ENCODE results near the gene PLXNB3. TPM values are rescaled to one million over a fixed set of nuclear protein-coding genes. Genes with fewer than 3 reads are reported as not detected.
"Not testable (repeated sequence)": the region's sequence is repeated elsewhere in the genome, so short reads cannot be mapped to it uniquely, and the experiment has no call there.

PLXNB3 gene
- total RNA-seq, 2 experiments from 2014 or later: 0.83 to 1.4 TPM

- DNase-seq (no peak), ATAC-seq (no peak)
- Mint-ChIP-seq H3K27me3 (ENCODE audit: low read depth) (peaks cover 2% of the 10 kb centered on the region), H3K4me3 (no peak overlapping the region), H3K9me3 (ENCODE audit: insufficient read depth) (no peaks in the 10 kb centered on the region), H3K27ac (no peak overlapping the region), H3K4me1 (ENCODE audit: low read depth) (peaks cover 23% of the 10 kb centered on the region), H3K36me3 (ENCODE audit: low read depth) (peaks cover 6% of the 10 kb centered on the region)
- POLR2A ChIA-PET: no interaction called here
- CTCF ChIA-PET: interaction anchor here (0.9 kb wide), 1 partner anchor 17 kb away, joined by 4 read pairs; no protein-coding TSS in a partner anchor
Observed at GRCh38 chrX:153744210-153745066, 19.6 kb upstream of the PLXNB3 start.

- H3K4me1 Mint-ChIP-seq (ENCODE audit: low read depth): peaks cover 17% of the 10 kb centered on the region
- H3K27me3 Mint-ChIP-seq (ENCODE audit: low read depth); H3K9me3 Mint-ChIP-seq (ENCODE audit: insufficient read depth); H3K27ac Mint-ChIP-seq; CTCF ChIA-PET; ATAC-seq; POLR2A ChIA-PET; H3K36me3 Mint-ChIP-seq (ENCODE audit: low read depth); H3K4me3 Mint-ChIP-seq; DNase-seq: not testable (repeated sequence)
Observed at GRCh38 chrX:153745067-153745433, 19.0 kb upstream of the PLXNB3 start.

- Mint-ChIP-seq H3K9me3 (ENCODE audit: insufficient read depth) (no peaks in the 10 kb centered on the region), H3K4me1 (ENCODE audit: low read depth) (peaks cover 5% of the 10 kb centered on the region), H3K36me3 (ENCODE audit: low read depth) (peaks cover 2% of the 10 kb centered on the region), H3K27me3 (ENCODE audit: low read depth) (peaks cover 10% of the 10 kb centered on the region), H3K4me3 (no peak overlapping the region), H3K27ac (no peak overlapping the region)
- no peak for DNase-seq
- CTCF ChIA-PET: no interaction called here
- no peak for ATAC-seq
- POLR2A ChIA-PET: no interaction called here
Observed at GRCh38 chrX:153746359-153746758, 17.7 kb upstream of the PLXNB3 start.

GRCh38 chrX:153746991-153747390 is 17.1 kb upstream of the PLXNB3 start:
- POLR2A ChIA-PET; CTCF ChIA-PET; H3K4me1 Mint-ChIP-seq (ENCODE audit: low read depth); H3K27ac Mint-ChIP-seq; H3K9me3 Mint-ChIP-seq (ENCODE audit: insufficient read depth); H3K36me3 Mint-ChIP-seq (ENCODE audit: low read depth); DNase-seq; ATAC-seq; H3K4me3 Mint-ChIP-seq: not testable (repeated sequence)
- H3K27me3 Mint-ChIP-seq (ENCODE audit: low read depth): peaks cover 10% of the 10 kb centered on the region

GRCh38 chrX:153749017-153749416 is 15.0 kb upstream of the PLXNB3 start:
- H3K4me3 Mint-ChIP-seq; H3K36me3 Mint-ChIP-seq (ENCODE audit: low read depth); H3K9me3 Mint-ChIP-seq (ENCODE audit: insufficient read depth); CTCF ChIA-PET; DNase-seq; ATAC-seq; H3K27ac Mint-ChIP-seq; POLR2A ChIA-PET; H3K4me1 Mint-ChIP-seq (ENCODE audit: low read depth): not testable (repeated sequence)
- peaks cover 10% of the 10 kb centered on the region for H3K27me3 Mint-ChIP-seq (ENCODE audit: low read depth)

- POLR2A ChIA-PET: no interaction called here
- ATAC-seq (no peak), DNase-seq (no peak)
- Mint-ChIP-seq H3K27ac (no peak overlapping the region), H3K4me3 (no peak overlapping the region), H3K4me1 (ENCODE audit: low read depth) (no peaks in the 10 kb centered on the region), H3K27me3 (ENCODE audit: low read depth) (peaks cover 10% of the 10 kb centered on the region), H3K9me3 (ENCODE audit: insufficient read depth) (no peaks in the 10 kb centered on the region), H3K36me3 (ENCODE audit: low read depth) (no peaks in the 10 kb centered on the region)
- CTCF ChIA-PET: no interaction called here
Observed at GRCh38 chrX:153750127-153750774, 13.8 kb upstream of the PLXNB3 start.

GRCh38 chrX:153755136-153755535 is 8.9 kb upstream of the PLXNB3 start:
- Mint-ChIP-seq H3K27ac (no peak overlapping the region), H3K4me1 (ENCODE audit: low read depth) (no peaks in the 10 kb centered on the region), H3K4me3 (no peak overlapping the region), H3K27me3 (ENCODE audit: low read depth) (peaks cover 10% of the 10 kb centered on the region), H3K9me3 (ENCODE audit: insufficient read depth) (no peaks in the 10 kb centered on the region), H3K36me3 (ENCODE audit: low read depth) (no peaks in the 10 kb centered on the region)
- POLR2A ChIA-PET: no interaction called here
- no peak for ATAC-seq
- CTCF ChIA-PET: interaction anchor here (1.0 kb wide), 1 partner anchor 195 kb away, joined by 3 read pairs; no protein-coding TSS in a partner anchor
- no peak for DNase-seq

GRCh38 chrX:153761863-153762262 is 2.2 kb upstream of the PLXNB3 start:
- no peak overlapping the region for H3K27ac Mint-ChIP-seq
- no peaks in the 10 kb centered on the region for H3K36me3 Mint-ChIP-seq (ENCODE audit: low read depth)
- no peak for ATAC-seq
- no peaks in the 10 kb centered on the region for H3K9me3 Mint-ChIP-seq (ENCODE audit: insufficient read depth)
- CTCF ChIA-PET: no interaction called here
- peaks cover 4% of the 10 kb centered on the region for H3K27me3 Mint-ChIP-seq (ENCODE audit: low read depth)
- H3K4me3 Mint-ChIP-seq: no peak overlapping the region
- POLR2A ChIA-PET: no interaction called here
- peaks cover 15% of the 10 kb centered on the region for H3K4me1 Mint-ChIP-seq (ENCODE audit: low read depth)
- DNase-seq: no peak

GRCh38 chrX:153762626-153763173 is 1.3 kb upstream of the PLXNB3 start:
- peaks cover under 1% of the 10 kb centered on the region for H3K27me3 Mint-ChIP-seq (ENCODE audit: low read depth)
- H3K4me3 Mint-ChIP-seq: no peak overlapping the region
- H3K36me3 Mint-ChIP-seq (ENCODE audit: low read depth): no peaks in the 10 kb centered on the region
- DNase-seq (no peak), ATAC-seq (no peak)
- no peaks in the 10 kb centered on the region for H3K9me3 Mint-ChIP-seq (ENCODE audit: insufficient read depth)
- ChIA-PET CTCF (interaction anchor here (1.0 to 1.4 kb wide), 2 partner anchors 9 to 206 kb away, joined by 3 read pairs; no protein-coding TSS in a partner anchor), POLR2A (interaction anchor here (0.8 kb wide), 1 partner anchor 150 kb away, joined by 4 read pairs; no protein-coding TSS in a partner anchor)
- H3K4me1 Mint-ChIP-seq (ENCODE audit: low read depth): peaks cover 16% of the 10 kb centered on the region
- no peak overlapping the region for H3K27ac Mint-ChIP-seq

GRCh38 chrX:153763298-153763932 is 634 bp upstream of the PLXNB3 start:
- DNase-seq (no peak), ATAC-seq (no peak)
- no peaks in the 10 kb centered on the region for H3K36me3 Mint-ChIP-seq (ENCODE audit: low read depth)
- no peaks in the 10 kb centered on the region for H3K9me3 Mint-ChIP-seq (ENCODE audit: insufficient read depth)
- no peak overlapping the region for H3K4me3 Mint-ChIP-seq
- H3K27me3 Mint-ChIP-seq (ENCODE audit: low read depth): no peaks in the 10 kb centered on the region
- CTCF ChIA-PET: interaction anchor here (0.7 to 1.4 kb wide), 8 partner anchors 10 to 205 kb away, joined by 3 to 4 read pairs (median 3); no protein-coding TSS in a partner anchor
- peaks cover 22% of the 10 kb centered on the region for H3K4me1 Mint-ChIP-seq (ENCODE audit: low read depth)
- POLR2A ChIA-PET: interaction anchor here (0.8 kb wide), 1 partner anchor 149 kb away, joined by 4 read pairs; no protein-coding TSS in a partner anchor
- no peak overlapping the region for H3K27ac Mint-ChIP-seq

- no peaks in the 10 kb centered on the region for H3K36me3 Mint-ChIP-seq (ENCODE audit: low read depth)
- ChIA-PET CTCF (interaction anchor here (0.6 to 1.2 kb wide), 4 partner anchors 19 to 188 kb away, joined by 3 to 4 read pairs (median 3); no protein-coding TSS in a partner anchor), POLR2A (no interaction called here)
- DNase-seq: no peak
- ATAC-seq: no peak
- H3K4me1 Mint-ChIP-seq (ENCODE audit: low read depth): peaks cover 22% of the 10 kb centered on the region
- no peak overlapping the region for H3K27ac Mint-ChIP-seq
- no peaks in the 10 kb centered on the region for H3K27me3 Mint-ChIP-seq (ENCODE audit: low read depth)
- no peak overlapping the region for H3K4me3 Mint-ChIP-seq
- H3K9me3 Mint-ChIP-seq (ENCODE audit: insufficient read depth): no peaks in the 10 kb centered on the region
Observed at GRCh38 chrX:153764786-153765137, 713 bp downstream of the PLXNB3 start.

Measured in activated CD8-positive, alpha-beta T cell treated with anti-CD3 and anti-CD28 coated beads, Interleukin-2, amount 10 ng/mL, durations not matched to agents 7 days and 5 days (primary cell).